Measurements from ENCODE around the gene ATF7IP2. TPM values are rescaled to one million over a fixed set of nuclear protein-coding genes. Genes with fewer than 3 reads are reported as not detected.

ATF7IP2 gene
- total and polyA plus RNA-seq, 10 of the 15 experiments (the other 5 are each of a cell fraction or from before 2014, with no cell fraction given) = 24.6 to 82.1 (median 51.9) TPM

- TF ChIP-seq SKIL (IDR thresholded peaks at IDR 0.05; ENCODE audit: low read depth, poor library complexity, severe bottlenecking) = no peak
- peak; percentile 77 for TF ChIP-seq NBN (IDR thresholded peaks at IDR 0.05)
- TF ChIP-seq SMARCA5 (IDR thresholded peaks at IDR 0.05) = no peak
- peak in 1 of 2 experiments; percentile 27; a peak in 1 of 4 replicates for TF ChIP-seq IKZF2 (IDR thresholded peaks at IDR 0.05)
- peak; percentile 49; the same call in 1 of the 2 replicates for TF ChIP-seq ZBTB40 (IDR thresholded peaks at IDR 0.05; ENCODE audit: borderline replicate concordance)
- TF ChIP-seq MTA3 (IDR thresholded peaks at IDR 0.05; ENCODE audit: borderline replicate concordance, low read length) = no peak
- peak; percentile 76 for TF ChIP-seq IKZF1 (conservative IDR thresholded peaks at IDR 0.05)
- TF ChIP-seq PKNOX1 (IDR thresholded peaks at IDR 0.05) = 0 out of 2 replicates have a peak, but pooled peaks have one; percentile 17
- 0 out of 2 replicates have a peak, but pooled peaks have one; percentile 24 for TF ChIP-seq WRNIP1 (IDR thresholded peaks at IDR 0.05; ENCODE audit: borderline replicate concordance, low read depth, low read length)
- peak; percentile 98 for TF ChIP-seq CBX5 (IDR thresholded peaks at IDR 0.05; ENCODE audit: low read depth)
- peak; percentile 77; the same call in 1 of the 2 replicates for TF ChIP-seq POLR2AphosphoS2 (IDR thresholded peaks at IDR 0.05; ENCODE audit: low read depth, low read length)
- TF ChIP-seq, protein P1, sequence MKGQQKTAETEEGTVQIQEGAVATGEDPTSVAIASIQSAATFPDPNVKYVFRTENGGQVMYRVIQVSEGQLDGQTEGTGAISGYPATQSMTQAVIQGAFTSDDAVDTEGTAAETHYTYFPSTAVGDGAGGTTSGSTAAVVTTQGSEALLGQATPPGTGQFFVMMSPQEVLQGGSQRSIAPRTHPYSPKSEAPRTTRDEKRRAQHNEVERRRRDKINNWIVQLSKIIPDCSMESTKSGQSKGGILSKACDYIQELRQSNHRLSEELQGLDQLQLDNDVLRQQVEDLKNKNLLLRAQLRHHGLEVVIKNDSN (IDR thresholded peaks at IDR 0.05; ENCODE audit: borderline replicate concordance, extremely low read length, insufficient read depth, low read depth, low read length) = peak; percentile 17
- TF ChIP-seq, protein P2, sequence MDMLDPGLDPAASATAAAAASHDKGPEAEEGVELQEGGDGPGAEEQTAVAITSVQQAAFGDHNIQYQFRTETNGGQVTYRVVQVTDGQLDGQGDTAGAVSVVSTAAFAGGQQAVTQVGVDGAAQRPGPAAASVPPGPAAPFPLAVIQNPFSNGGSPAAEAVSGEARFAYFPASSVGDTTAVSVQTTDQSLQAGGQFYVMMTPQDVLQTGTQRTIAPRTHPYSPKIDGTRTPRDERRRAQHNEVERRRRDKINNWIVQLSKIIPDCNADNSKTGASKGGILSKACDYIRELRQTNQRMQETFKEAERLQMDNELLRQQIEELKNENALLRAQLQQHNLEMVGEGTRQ (IDR thresholded peaks at IDR 0.05; ENCODE audit: borderline replicate concordance, low read depth, low read length) = peak; percentile 62
- peak; percentile 97 for TF ChIP-seq POLR2AphosphoS5 (IDR thresholded peaks at IDR 0.05; ENCODE audit: low read length)
Measured at GRCh38 chr16:10385725-10386516, at the start of gene ATF7IP2 (continued).

Measured in GM12878 (cell line).